DMS 273 treated with DMSO at 0.1 percent for 48 hours (cell line): ENCODE measurements around the gene ENDOG.
"Not testable (repeated sequence)": the region's sequence is repeated elsewhere in the genome, so short reads cannot be mapped to it uniquely, and the experiment has no call there.

Experiments used
- DNase-seq: peaks from one replicate; lab custom pipeline; 2025; lab: John Stamatoyannopoulos, UW

Gene ENDOG

GRCh38 chr9:128818099-128818838 is at the start of gene ENDOG:
ENDOG (plus strand) TSS chr9:128818500; CDS start chr9:128818685, 185 bp downstream.
- peak; percentile 78 for DNase-seq

GRCh38 chr9:128768606-128769005 is 49.7 kb upstream of the ENDOG start:
- DNase-seq = no peak

- no peak for DNase-seq
Measured at GRCh38 chr9:128770286-128771030, 47.8 kb upstream of the ENDOG start.

GRCh38 chr9:128771094-128771721 is 47.1 kb upstream of the ENDOG start:
- DNase-seq = no peak

- peak; percentile 63 for DNase-seq
Measured at GRCh38 chr9:128771745-128772519, 46.4 kb upstream of the ENDOG start, which contains the start of gene ZER1. ZER1 (minus strand) TSS chr9:128771927; CDS start chr9:128755565, 16,362 bp downstream.

GRCh38 chr9:128773049-128773448 is 45.3 kb upstream of the ENDOG start:
- DNase-seq = no peak

GRCh38 chr9:128774804-128775203 is 43.5 kb upstream of the ENDOG start:
- no peak for DNase-seq

GRCh38 chr9:128780093-128780492 is 38.2 kb upstream of the ENDOG start:
- DNase-seq = not testable (repeated sequence)

GRCh38 chr9:128781187-128782070 is 36.9 kb upstream of the ENDOG start:
- no peak for DNase-seq

- DNase-seq = no peak
Measured at GRCh38 chr9:128782669-128783068, 35.6 kb upstream of the ENDOG start.

GRCh38 chr9:128785427-128785826 is 32.9 kb upstream of the ENDOG start:
- no peak for DNase-seq

GRCh38 chr9:128786681-128787601 is 31.4 kb upstream of the ENDOG start, which contains the start of gene TBC1D13:
TBC1D13 (plus strand) TSS chr9:128787253; CDS start chr9:128787354, 101 bp downstream.
- peak; percentile 64 for DNase-seq

GRCh38 chr9:128787659-128788058 is 30.6 kb upstream of the ENDOG start:
- no peak for DNase-seq

- no peak for DNase-seq
Measured at GRCh38 chr9:128788445-128788844, 29.9 kb upstream of the ENDOG start.

GRCh38 chr9:128790536-128790935 is 27.8 kb upstream of the ENDOG start:
- DNase-seq = no peak

GRCh38 chr9:128792134-128792533 is 26.2 kb upstream of the ENDOG start:
- no peak for DNase-seq

- no peak for DNase-seq
Measured at GRCh38 chr9:128792978-128793686, 25.2 kb upstream of the ENDOG start.

GRCh38 chr9:128794961-128795360 is 23.3 kb upstream of the ENDOG start:
- not testable (repeated sequence) for DNase-seq

- no peak for DNase-seq
Measured at GRCh38 chr9:128798896-128799295, 19.4 kb upstream of the ENDOG start.
